GM18505 (cell line): ENCODE data around the gene UBAC2.

Source experiments
- ATAC-seq: cut with Tn5 transposase; IDR thresholded peaks from one replicate; pipeline ENCODE4 v1.9.1; 2021; ENCODE audit not compliant: unreplicated experiment
- POLR2A ChIP-seq: IDR thresholded peaks from 4 replicates; pipeline ENCODE4 v1.6.1; 2011; ENCODE audit warnings: borderline replicate concordance; ENCODE audit not compliant: insufficient read depth, insufficient read length; ENCODE audit errors: extremely low read depth

UBAC2 gene

DNA sequence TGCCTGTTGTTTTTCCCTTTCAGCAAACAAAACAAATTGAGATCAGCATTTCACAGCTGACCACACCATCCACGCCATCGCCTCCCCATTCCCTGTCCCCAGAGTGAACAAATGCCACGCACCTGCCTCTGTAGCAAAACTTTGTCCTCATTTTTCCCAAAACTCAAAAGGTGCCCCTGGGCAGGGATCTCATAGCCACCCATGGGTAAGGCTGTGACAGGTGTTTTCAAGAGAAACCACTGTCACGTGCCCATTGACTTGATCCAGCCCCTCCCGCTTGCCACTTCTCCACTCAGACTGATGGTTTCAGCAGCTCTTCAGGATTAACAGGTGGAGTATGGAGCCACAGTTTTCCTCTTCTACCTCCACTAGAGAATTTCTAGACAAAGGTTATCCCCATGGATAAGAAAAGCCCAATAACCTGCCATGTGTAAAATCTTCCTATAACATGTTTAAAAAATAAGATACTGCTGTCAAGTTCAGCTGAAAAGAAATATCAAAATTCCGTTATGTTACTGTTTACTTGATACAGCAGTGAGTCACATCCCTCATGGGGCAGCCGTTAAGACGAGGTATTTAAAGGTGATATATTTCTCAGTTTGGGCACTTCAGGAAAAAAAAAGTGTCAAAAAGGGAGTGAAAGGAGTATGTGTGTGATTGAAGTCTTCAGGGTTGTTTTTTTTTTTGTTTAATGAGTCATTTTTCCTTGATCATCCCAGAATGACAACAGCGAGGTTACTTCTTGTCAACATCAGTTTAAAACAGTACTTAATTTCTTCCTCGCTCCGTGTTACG, 170.0 kb downstream of the UBAC2 start:
- ATAC-seq: no peak
- TF ChIP-seq POLR2A: no peak

DNA sequence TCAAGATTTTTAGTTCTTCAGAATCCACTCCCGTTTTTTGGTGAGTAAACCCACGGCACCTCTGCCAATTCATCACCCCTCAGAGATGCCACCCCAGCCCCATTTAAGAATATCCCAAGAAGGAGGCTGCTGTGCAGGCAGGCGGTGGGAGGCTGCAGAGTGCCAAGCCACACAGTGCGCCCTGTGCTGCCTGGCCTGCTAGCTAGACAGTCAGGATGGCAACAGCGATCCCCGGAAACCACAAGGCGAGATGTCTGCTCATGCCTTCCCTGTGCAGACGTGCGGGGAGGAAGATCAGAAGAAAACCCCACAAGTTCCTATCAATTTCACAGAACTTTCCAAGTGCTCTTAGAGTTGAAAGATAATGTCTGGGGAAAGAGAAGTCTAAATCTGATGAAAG, 171.3 kb downstream of the UBAC2 start:
- ATAC-seq: no peak
- TF ChIP-seq POLR2A: no peak

DNA sequence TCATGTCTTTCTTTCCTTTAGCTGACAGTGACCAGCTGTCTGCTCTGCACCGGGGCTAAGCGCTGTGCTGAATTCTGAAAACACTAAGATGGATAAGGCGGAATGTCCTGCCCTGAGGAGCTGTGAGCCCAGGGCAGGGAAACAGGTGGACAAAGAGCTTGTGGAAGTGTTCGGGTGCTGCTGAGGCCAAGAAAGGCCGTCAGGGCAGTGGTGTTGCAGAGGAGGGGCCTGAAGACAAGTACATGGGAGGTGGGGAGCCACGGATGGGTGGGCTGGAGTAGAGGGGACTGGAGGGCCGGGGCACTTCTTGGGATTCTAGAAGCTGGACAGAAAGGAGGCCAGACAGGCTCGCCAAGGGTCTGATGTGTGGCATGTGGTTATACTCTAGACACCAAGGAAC, 172.8 kb downstream of the UBAC2 start:
- TF ChIP-seq POLR2A: no peak
- no peak for ATAC-seq

DNA sequence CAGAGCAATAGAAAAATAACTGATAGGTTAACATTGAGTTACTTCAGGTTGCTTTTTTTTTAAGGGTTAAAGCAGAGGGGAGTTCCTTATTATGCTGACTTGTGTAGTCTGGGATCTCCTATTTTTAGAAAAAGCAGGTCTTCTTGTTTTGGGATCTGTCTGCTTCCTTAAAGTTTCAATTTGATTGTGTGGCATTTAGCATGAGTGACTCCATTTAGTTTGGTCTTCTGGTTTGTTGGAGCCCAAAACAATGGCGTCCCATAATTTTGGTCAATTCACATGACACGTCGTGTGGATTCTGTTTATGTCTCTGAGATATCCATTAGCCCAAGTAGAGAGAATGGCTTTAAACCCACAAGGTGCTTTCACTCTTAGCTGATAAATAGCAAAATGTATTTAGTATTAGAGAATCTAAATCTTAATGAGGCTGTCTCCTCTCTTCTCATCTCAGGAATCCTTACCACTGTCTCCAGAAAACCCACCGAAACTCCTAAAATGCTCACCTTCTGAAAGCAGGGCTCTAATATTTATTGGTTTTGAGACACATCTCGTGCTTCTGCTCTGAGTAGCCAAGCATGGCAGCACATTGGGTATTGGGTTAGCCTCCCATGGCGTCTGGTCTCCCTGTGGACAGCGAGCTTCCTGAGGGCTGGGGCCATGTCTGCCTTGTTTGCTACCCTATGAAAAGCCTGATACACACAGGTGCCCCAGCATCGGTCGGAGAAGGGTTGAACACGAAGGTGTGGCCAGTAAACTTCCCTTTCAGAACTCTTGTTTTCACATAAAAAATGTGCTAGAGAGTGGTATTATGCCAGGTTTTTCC, 173.7 kb downstream of the UBAC2 start:
- no peak for TF ChIP-seq POLR2A
- ATAC-seq: peak; percentile 36

DNA sequence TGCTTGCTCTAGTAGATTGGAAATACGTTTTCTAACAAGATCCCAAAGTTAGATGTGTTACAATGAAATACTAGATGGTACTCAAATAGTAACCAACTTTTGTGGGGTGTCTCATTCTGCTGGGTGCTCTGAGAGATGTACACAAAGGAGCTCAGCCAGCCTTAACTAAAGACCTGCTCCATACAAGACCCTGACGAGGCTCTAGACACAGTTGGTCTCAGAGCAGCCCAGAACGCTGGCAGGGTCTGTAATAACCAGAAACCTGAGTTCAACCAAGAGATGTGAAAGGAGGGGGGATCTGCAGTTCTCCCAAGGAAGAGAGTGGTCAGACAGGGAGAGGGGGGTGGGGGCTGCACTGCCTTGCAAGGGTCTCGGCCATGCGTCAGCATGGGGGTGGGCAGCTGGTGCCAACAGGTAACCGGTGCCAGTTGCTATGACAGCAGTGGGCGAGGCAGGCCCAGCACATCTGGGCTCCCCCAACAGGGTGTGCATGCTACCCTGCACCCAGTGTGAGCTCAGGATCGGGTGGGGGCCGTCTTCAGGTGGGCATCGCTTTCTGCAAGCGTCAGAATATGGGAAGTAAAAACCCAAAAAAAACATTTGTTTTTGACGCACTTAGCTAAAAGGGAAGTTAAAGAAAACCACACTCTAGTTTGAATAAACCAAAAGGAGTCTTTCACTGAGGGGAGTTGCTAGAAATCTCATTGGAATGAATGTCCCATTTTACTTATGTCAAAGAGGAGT, 174.5 kb downstream of the UBAC2 start:
- TF ChIP-seq POLR2A: peak; percentile 37
- peak; percentile 56 for ATAC-seq

DNA sequence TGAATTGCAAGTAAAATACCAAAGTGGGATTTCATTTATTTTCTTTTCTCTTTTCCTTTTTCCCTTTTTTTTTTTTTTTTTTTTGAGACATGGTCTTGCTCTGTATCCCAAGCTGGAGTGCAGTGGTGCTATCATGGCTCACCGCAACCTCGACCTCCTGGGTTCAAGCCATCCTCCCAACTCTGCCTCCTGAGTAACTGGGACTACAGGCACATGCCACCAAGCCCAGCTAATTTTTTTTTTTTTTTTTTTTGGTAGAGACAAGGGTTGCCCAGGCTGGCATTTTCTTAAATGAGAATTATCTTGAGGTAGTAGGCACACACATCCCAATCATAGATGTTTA, 175.1 kb downstream of the UBAC2 start:
- no peak for TF ChIP-seq POLR2A
- no peak for ATAC-seq

DNA sequence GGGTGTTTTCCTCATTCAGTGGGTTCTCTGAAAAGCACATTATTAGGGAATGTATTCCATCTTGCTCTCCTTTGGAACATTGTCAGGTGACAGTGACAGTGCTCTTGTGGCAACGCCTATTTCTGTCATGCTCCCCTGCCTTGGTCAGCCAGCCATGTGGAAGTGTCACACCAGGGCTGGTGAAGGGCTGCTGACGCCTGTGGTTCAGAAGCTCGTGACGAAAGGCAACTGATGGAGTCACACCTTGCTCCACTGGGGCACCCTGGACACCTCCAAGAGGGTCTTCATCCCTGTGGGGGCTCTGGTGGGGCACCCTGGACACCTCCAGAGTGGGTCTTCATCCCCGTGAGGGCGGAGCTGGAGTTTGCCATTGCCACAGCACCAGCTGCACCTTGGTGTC, 175.5 kb downstream of the UBAC2 start:
- TF ChIP-seq POLR2A: no peak
- ATAC-seq: peak; percentile 64

DNA sequence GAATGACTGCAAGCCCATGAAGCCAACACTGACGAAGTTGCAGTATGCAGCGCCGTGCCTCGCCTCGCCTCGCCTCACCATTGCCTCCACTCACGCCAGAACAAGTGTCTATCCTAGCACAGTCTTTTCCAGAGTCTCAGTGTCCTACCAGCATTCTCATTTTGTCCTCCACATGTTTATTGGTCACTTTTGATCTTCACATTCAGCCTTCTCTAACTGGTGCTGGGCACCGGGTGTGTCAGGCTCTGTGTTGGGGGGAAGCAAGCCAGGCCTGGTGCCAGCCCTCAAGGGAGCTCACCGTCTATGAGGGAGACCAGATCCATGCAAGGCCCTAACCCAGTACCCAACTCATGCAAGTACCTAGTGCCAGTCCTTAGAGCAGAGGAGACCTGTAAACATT, 176.3 kb downstream of the UBAC2 start:
- TF ChIP-seq POLR2A: no peak
- ATAC-seq: no peak

DNA sequence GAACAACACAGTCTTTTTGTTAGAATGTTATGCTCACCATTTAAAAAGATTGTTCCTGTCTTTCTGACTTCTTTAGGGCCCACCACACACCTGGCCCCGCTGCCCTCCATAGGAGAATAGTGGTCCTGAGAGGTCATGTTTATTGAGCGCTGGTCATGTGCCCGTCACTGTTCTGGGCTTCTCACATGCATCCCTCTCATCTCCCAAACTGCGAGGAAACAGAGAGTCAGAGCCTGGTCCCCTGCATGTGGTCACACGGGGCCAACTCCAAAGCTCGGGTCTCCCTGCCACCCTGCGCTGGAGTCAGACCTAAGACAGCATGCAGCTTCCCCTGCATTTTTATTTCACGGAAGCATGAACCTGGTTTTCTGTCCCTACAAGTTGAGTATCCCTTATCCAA, 177.0 kb downstream of the UBAC2 start:
- TF ChIP-seq POLR2A: no peak
- no peak for ATAC-seq

DNA sequence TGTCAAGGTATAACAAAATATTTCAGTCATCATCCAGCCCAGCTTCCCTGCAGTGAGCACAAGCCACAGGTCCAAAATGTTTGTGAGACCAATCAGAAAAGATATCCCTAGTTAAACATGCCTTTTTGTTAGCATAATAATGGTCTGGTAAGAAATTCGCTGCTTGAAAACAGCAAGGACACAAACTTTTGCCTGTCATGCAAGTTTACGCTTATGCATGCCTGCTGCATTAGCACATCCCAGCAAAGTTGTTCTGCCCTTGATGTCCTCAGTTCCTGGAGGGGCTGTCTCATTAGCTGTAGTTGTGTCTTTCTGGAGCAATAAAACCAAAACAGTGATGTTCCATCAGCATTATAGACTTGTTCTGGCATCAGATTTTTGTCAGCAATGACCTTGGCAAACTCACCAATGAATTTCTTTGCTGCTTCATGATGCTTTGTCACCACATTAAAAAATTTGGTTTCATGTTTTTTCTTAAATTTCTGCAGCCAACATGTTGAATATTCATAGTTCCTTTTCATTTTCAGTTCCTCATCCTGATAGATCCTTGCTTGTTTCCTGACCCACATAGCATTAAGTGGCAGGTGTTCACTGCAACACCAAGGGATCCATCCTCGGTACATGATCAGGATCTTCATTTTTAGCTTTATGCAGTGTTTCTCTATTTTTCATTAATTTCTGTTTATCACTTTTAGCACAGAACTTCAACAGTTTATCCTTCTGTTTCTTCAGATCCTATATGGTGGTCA, 178.5 kb downstream of the UBAC2 start:
- TF ChIP-seq POLR2A: no peak
- no peak for ATAC-seq

DNA sequence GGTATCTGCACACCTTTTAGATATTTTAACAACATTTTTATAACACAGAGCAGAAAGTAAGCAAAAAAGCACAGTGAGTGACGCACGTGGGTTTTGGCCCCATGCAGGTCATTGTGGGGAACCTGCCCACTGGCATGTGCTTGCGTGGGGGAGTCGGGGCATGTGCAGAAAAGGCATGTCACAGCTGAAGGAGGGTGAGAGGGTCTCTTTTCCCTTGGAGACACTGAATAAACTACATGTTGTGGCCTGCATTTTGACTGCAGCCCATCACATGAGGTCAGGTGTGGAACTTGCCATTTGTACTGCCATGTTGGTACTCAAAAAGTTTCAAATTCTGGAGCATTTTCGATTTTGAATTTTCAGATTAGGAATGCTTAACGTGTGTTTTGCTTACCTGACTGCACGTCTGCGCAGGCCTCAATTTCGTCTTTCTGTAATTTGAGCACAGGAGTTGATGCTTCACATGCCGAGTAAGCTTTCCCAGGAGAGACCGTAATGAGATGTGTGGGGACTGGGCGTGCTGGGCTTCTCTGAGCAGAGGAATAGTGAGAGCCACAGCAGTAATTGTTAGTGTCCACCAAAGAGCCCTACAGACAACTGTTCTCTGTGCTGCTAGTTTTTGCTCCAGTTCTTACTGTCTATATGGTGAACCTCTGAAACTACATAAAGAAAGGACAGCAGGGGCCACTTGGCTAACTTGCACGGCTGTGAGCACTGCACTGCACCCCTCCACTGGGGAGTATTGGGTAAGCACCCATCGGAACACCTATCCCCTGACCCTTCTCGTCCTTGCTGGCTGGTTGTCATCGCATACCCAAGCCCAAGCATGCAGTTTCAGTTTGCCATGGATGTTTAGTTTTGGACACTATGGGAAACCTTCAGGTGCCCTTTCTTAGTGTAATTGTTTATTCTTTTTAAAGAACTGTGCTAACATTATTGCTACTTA, 179.5 kb downstream of the UBAC2 start:
- TF ChIP-seq POLR2A: no peak
- ATAC-seq: no peak
